ENCODE data around the gene AMOT. TPM values are rescaled to one million over a fixed set of nuclear protein-coding genes. Genes with fewer than 3 reads are reported as not detected.

The AMOT gene, protein sequence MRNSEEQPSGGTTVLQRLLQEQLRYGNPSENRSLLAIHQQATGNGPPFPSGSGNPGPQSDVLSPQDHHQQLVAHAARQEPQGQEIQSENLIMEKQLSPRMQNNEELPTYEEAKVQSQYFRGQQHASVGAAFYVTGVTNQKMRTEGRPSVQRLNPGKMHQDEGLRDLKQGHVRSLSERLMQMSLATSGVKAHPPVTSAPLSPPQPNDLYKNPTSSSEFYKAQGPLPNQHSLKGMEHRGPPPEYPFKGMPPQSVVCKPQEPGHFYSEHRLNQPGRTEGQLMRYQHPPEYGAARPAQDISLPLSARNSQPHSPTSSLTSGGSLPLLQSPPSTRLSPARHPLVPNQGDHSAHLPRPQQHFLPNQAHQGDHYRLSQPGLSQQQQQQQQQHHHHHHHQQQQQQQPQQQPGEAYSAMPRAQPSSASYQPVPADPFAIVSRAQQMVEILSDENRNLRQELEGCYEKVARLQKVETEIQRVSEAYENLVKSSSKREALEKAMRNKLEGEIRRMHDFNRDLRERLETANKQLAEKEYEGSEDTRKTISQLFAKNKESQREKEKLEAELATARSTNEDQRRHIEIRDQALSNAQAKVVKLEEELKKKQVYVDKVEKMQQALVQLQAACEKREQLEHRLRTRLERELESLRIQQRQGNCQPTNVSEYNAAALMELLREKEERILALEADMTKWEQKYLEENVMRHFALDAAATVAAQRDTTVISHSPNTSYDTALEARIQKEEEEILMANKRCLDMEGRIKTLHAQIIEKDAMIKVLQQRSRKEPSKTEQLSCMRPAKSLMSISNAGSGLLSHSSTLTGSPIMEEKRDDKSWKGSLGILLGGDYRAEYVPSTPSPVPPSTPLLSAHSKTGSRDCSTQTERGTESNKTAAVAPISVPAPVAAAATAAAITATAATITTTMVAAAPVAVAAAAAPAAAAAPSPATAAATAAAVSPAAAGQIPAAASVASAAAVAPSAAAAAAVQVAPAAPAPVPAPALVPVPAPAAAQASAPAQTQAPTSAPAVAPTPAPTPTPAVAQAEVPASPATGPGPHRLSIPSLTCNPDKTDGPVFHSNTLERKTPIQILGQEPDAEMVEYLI
- 14.7 TPM for total RNA-seq
- long read RNA-seq, partial matches to known transcripts, result 0 of 3 reads
- long read RNA-seq, other reads (novel, unspliced or antisense), result 3 of 3 reads

DNA sequence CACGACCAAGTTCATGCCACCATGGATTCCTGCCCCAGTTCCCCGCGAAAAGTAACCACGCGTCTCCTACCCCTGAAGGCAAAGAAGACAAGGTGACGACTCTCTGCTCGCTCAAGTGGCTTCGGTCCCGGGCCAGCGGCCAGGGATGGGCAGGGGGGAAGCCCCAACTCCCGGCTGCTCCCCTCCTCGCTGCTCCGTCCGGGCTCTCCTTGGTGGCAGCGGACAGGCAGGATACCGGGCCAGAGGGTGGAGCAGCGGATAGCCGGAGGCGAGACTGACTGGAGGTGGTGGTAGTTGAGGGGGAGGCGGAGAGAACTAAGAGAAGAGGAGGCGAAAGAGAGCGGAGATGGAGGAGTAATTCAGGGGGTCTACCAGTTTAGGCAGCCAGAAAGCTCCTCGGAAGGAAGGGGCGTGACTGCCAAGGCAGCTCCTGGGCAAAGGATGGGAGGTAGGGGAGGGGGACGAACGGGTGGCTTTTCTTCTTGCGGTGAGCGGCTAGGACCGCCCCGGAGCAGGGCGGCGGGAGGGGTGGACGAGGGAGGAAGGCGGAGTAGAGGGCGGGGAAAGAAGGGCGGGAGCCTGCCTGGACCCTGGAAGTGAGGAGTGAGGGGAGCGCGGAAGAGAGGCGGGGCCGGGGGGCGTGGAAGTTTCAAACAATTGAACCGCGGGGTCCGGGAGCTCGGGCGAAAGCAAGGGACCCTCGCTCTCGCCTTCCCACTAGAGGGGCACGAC lies at the start of gene AMOT:
AMOT (minus strand) TSS at position 450 of the 732 bp plus-strand sequence. CDS start 17,705 bp downstream, outside the sequence.
- TF ChIP-seq, protein P1, sequence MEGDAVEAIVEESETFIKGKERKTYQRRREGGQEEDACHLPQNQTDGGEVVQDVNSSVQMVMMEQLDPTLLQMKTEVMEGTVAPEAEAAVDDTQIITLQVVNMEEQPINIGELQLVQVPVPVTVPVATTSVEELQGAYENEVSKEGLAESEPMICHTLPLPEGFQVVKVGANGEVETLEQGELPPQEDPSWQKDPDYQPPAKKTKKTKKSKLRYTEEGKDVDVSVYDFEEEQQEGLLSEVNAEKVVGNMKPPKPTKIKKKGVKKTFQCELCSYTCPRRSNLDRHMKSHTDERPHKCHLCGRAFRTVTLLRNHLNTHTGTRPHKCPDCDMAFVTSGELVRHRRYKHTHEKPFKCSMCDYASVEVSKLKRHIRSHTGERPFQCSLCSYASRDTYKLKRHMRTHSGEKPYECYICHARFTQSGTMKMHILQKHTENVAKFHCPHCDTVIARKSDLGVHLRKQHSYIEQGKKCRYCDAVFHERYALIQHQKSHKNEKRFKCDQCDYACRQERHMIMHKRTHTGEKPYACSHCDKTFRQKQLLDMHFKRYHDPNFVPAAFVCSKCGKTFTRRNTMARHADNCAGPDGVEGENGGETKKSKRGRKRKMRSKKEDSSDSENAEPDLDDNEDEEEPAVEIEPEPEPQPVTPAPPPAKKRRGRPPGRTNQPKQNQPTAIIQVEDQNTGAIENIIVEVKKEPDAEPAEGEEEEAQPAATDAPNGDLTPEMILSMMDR (IDR thresholded peaks at IDR 0.05), result no peak
- DNase-seq (peak; percentile 85), ATAC-seq (peak; percentile 92)
- Histone ChIP-seq H3K9me3 (no peaks in the 10 kb centered on the region), H3K4me1 (no peaks in the 10 kb centered on the region), H3K4me3 (peak within 1 kb of the TSS; percentile 68), H3K27me3 (no peaks in the 10 kb centered on the region), H3K27ac (peak within 1 kb of the TSS; percentile 66), H3K36me3 (no peaks in the 10 kb centered on the region)
- intact Hi-C loops (cut with DNase I), result no loop called here

DNA sequence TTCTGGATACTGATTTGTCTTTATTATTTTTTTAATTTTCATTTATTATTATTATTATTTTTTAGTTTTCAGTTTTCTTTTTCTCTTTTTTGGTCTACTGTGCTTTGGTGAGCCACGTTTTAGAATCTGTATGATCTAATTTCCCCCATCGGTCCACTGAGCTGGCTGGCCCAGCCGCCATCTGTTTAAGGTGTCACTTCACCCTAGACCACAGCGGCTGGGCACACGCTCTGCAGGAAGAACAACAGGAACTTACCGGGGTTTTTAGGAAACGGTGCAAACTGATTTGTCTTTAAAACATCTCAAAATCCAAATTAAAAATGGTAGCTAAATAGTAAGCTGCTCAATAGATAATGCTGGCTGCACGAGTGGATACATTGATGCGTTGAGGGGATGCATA lies 48.8 kb upstream of the AMOT start:
- Histone ChIP-seq H3K36me3 (no peaks in the 10 kb centered on the region), H3K4me3 (no peak overlapping the region), H3K9me3 (no peaks in the 10 kb centered on the region), H3K27me3 (no peaks in the 10 kb centered on the region), H3K4me1 (no peaks in the 10 kb centered on the region), H3K27ac (no peak overlapping the region)
- DNase-seq, result no peak
- intact Hi-C loops (cut with DNase I), result no loop called here
- TF ChIP-seq, protein P1 (IDR thresholded peaks at IDR 0.05), result no peak
- ATAC-seq, result no peak

DNA sequence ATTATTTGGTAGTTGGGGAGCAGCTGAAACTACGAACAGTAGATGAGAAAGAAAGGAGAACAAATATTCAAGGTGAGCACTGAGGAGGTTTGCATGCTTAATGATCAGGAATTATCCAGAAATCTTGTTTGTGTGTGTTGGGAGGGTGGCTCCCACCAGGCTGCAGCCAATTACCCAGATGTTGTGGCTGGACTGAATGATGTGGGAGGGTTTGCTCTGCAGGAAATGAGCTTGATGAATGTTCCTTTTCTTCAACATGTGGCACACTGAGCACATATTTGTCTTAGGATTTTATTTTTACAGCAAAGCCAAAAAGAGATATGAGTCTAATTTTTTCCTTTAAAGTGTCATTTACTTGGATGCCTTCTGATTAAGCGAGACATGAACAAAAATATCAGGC lies 48.3 kb upstream of the AMOT start:
- TF ChIP-seq, protein P1 (IDR thresholded peaks at IDR 0.05), result no peak
- Histone ChIP-seq H3K4me1 (no peaks in the 10 kb centered on the region), H3K4me3 (no peak overlapping the region), H3K36me3 (no peaks in the 10 kb centered on the region), H3K27me3 (no peaks in the 10 kb centered on the region), H3K27ac (no peak overlapping the region), H3K9me3 (no peaks in the 10 kb centered on the region)
- DNase-seq, result no peak
- intact Hi-C loops (cut with DNase I), result no loop called here
- ATAC-seq, result no peak

GRCh38 chrX:112877771-112878173 lies 37.1 kb upstream of the AMOT start:
- Histone ChIP-seq H3K4me1 (no peaks in the 10 kb centered on the region), H3K4me3 (no peak overlapping the region), H3K27me3 (no peaks in the 10 kb centered on the region), H3K36me3 (no peaks in the 10 kb centered on the region), H3K9me3 (no peaks in the 10 kb centered on the region), H3K27ac (no peak overlapping the region)
- intact Hi-C loops (cut with DNase I), result no loop called here
- no peak for DNase-seq
- TF ChIP-seq, protein P1 (IDR thresholded peaks at IDR 0.05), result no peak
- no peak for ATAC-seq

DNA sequence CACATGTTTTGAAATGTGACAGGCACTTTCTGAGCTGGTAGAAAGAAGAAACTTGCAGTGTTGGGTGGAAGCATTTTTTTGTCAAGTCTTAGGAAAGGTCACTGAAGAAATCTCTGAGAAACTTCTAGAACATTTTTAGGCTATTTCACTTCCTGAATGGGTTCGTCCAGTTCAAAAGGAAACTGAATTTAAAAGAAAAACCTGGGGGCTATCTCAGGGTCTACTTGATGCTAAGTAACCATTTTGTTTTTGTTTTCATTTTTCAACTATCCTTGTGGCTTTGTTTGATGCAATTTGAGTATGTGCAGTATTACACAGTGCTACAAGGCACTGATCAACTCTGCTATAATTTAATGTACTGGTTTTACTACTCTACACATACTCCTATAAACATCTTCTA lies 34.0 kb upstream of the AMOT start:
- TF ChIP-seq, protein P1 (IDR thresholded peaks at IDR 0.05), result no peak

More for the DNA sequence above, 34.0 kb upstream of the AMOT start:
- H3K36me3 ChIP-seq, result no peaks in the 10 kb centered on the region
- H3K27ac ChIP-seq, result no peak overlapping the region
- DNase-seq (no peak), ATAC-seq (no peak)
- H3K4me3 ChIP-seq, result no peak overlapping the region
- no peaks in the 10 kb centered on the region for H3K4me1 ChIP-seq
- no peaks in the 10 kb centered on the region for H3K27me3 ChIP-seq
- H3K9me3 ChIP-seq, result no peaks in the 10 kb centered on the region
- intact Hi-C loops (cut with DNase I), result no loop called here
